ENCODE measurements around the gene TNFRSF8. TPM values are rescaled to one million over a fixed set of nuclear protein-coding genes. Genes with fewer than 3 reads are reported as not detected.
A peak's percentile ranks its signal among the peaks of the same experiment; 100 is the strongest.

TNFRSF8 gene
- total and polyA plus RNA-seq, 9 of the 15 experiments (the other 6 are each of a cell fraction or from before 2014, with no cell fraction given) = 3.5 to 38.4 (median 17.1) TPM

- TF ChIP-seq KLF10 (CRISPR knock-in tag; IDR thresholded peaks at IDR 0.05) (no peak), ZC3H11A (IDR thresholded peaks at IDR 0.05; ENCODE audit: low read depth, low read length) (no peak), ELF1 (tag; IDR thresholded peaks at IDR 0.05) (no peak), SLC30A9 (CRISPR knock-in tag; IDR thresholded peaks at IDR 0.05) (no peak), JUNB (CRISPR knock-in tag; conservative IDR thresholded peaks at IDR 0.05) (no peak), ZKSCAN3 (CRISPR knock-in tag; IDR thresholded peaks at IDR 0.05) (no peak), CCAR2 (IDR thresholded peaks at IDR 0.05; ENCODE audit: low read depth, low read length) (no peak), MIER1 (IDR thresholded peaks at IDR 0.05; ENCODE audit: low read depth) (no peak), PHB (CRISPR knock-in tag; IDR thresholded peaks at IDR 0.05) (no peak), FOXK2 (conservative IDR thresholded peaks at IDR 0.05 in 1 of 2, IDR thresholded peaks at IDR 0.05 in 1 of 2; ENCODE audit: low read depth in 2 of 2) (no peak), ZNF3 (CRISPR knock-in tag; IDR thresholded peaks at IDR 0.05) (no peak), USF2 (CRISPR knock-in tag; IDR thresholded peaks at IDR 0.05) (peak; percentile 97), MAZ (CRISPR knock-in tag; conservative IDR thresholded peaks at IDR 0.05 in 1 of 2, IDR thresholded peaks at IDR 0.05 in 1 of 2) (no peak)
- TF ChIP-seq, protein P1, sequence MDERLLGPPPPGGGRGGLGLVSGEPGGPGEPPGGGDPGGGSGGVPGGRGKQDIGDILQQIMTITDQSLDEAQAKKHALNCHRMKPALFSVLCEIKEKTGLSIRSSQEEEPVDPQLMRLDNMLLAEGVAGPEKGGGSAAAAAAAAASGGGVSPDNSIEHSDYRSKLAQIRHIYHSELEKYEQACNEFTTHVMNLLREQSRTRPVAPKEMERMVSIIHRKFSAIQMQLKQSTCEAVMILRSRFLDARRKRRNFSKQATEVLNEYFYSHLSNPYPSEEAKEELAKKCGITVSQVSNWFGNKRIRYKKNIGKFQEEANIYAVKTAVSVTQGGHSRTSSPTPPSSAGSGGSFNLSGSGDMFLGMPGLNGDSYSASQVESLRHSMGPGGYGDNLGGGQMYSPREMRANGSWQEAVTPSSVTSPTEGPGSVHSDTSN (CRISPR knock-in tag; IDR thresholded peaks at IDR 0.05; ENCODE audit: low read depth) = no peak
- TF ChIP-seq, protein P1 (tag; conservative IDR thresholded peaks at IDR 0.05; ENCODE audit: low read depth) = no peak
- TF ChIP-seq, protein P2, sequence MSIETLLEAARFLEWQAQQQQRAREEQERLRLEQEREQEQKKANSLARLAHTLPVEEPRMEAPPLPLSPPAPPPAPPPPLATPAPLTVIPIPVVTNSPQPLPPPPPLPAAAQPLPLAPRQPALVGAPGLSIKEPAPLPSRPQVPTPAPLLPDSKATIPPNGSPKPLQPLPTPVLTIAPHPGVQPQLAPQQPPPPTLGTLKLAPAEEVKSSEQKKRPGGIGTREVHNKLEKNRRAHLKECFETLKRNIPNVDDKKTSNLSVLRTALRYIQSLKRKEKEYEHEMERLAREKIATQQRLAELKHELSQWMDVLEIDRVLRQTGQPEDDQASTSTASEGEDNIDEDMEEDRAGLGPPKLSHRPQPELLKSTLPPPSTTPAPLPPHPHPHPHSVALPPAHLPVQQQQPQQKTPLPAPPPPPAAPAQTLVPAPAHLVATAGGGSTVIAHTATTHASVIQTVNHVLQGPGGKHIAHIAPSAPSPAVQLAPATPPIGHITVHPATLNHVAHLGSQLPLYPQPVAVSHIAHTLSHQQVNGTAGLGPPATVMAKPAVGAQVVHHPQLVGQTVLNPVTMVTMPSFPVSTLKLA (conservative IDR thresholded peaks at IDR 0.05) = no peak
- TF ChIP-seq, protein P3, sequence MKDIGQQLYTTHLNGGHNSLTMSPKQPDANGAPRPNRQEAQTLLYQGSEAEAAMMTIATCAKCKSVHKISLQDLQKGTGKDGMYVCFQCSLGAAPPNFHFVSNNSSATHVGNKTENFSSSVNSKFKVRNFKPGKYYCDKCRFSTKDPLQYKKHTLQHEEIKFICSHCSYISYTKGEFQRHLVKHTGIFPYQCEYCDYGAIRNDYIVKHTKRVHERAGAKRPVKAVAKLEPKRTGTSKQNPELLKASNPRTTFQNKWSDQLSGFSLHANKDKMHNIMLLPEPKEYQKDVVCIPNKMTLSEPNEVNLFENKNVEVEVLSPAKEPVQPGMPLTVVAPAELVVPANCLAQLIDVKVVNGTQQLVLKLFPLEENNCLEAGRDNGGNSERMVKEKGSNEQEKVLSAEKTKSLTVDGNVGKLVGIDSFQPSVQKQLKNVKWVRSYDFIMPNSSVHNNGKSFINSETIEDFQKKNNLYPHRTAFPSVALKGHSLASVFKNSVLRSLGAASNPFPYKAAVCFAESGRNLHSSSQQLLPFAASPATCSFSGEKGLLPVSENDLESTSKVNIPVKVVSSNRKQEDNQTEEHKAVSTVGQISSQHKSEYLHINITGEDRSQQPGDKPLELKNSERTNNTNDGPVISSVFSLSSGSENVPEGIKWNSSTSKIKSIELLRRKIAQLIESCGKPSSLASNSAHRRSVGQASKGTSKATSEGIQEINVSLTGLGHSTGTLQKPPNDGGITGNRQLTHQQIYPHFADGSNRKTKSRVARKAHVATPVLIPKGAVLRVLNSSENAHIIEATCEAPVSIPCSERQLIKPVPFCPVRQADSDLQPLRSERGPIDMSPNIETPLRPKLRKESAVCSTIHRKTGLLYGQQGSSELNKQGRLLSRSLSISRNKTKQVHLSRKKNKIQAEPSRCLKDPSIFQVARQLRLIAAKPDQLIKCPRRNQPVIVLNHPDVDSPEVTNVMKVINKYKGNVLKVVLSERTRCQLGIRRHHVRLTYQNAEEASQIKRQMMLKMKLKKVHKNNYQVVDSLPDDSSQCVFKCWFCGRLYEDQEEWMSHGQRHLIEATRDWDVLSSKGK (CRISPR knock-in tag; IDR thresholded peaks at IDR 0.05) = no peak
- TF ChIP-seq, protein P4, sequence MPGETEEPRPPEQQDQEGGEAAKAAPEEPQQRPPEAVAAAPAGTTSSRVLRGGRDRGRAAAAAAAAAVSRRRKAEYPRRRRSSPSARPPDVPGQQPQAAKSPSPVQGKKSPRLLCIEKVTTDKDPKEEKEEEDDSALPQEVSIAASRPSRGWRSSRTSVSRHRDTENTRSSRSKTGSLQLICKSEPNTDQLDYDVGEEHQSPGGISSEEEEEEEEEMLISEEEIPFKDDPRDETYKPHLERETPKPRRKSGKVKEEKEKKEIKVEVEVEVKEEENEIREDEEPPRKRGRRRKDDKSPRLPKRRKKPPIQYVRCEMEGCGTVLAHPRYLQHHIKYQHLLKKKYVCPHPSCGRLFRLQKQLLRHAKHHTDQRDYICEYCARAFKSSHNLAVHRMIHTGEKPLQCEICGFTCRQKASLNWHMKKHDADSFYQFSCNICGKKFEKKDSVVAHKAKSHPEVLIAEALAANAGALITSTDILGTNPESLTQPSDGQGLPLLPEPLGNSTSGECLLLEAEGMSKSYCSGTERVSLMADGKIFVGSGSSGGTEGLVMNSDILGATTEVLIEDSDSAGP (CRISPR knock-in tag; IDR thresholded peaks at IDR 0.05) = no peak
Measured at GRCh38 chr1:12095452-12096263, 32.6 kb downstream of the TNFRSF8 start (continued).
